GM04504 (cell line): ENCODE measurements around the gene ATG101.

Experiments used
- DNase-seq: peaks from one replicate; pipeline ENCODE4 v3.0.0-alpha.2; 2012; ENCODE audit warnings: low read depth

Gene ATG101

GRCh38 chr12:52057638-52058576, 11.9 kb upstream of the ATG101 start:
- DNase-seq, result no peak

GRCh38 chr12:52058631-52059361, 11.0 kb upstream of the ATG101 start:
- DNase-seq, result no peak

- no peak for DNase-seq
Measured at GRCh38 chr12:52059582-52060497, 9.9 kb upstream of the ATG101 start.

- no peak for DNase-seq
Measured at GRCh38 chr12:52060498-52061177, 9.1 kb upstream of the ATG101 start.

- DNase-seq, result no peak
Measured at GRCh38 chr12:52061470-52062166, 8.2 kb upstream of the ATG101 start.

GRCh38 chr12:52062167-52063081, 7.4 kb upstream of the ATG101 start:
- no peak for DNase-seq

GRCh38 chr12:52063082-52063924, 6.5 kb upstream of the ATG101 start:
- no peak for DNase-seq

- peak; percentile 47 for DNase-seq
Measured at GRCh38 chr12:52063981-52064649, 5.7 kb upstream of the ATG101 start.

- DNase-seq, result no peak
Measured at GRCh38 chr12:52066346-52067080, 3.3 kb upstream of the ATG101 start.

GRCh38 chr12:52067081-52067374, 2.8 kb upstream of the ATG101 start:
- no peak for DNase-seq

GRCh38 chr12:52070185-52070925, 577 bp downstream of the ATG101 start:
- DNase-seq, result no peak

GRCh38 chr12:52073531-52074381, 4.0 kb downstream of the ATG101 start:
- DNase-seq, result peak; percentile 55

- DNase-seq, result no peak
Measured at GRCh38 chr12:52074971-52075724, 5.4 kb downstream of the ATG101 start.

GRCh38 chr12:52076811-52077210, 7.0 kb downstream of the ATG101 start:
- DNase-seq, result no peak

- DNase-seq, result no peak
Measured at GRCh38 chr12:52078276-52078675, 8.5 kb downstream of the ATG101 start.
